HG02623 (cell line): ENCODE measurements around the gene ATXN8OS.
"Not testable (repeated sequence)": the region's sequence is repeated elsewhere in the genome, so short reads cannot be mapped to it uniquely, and the experiment has no call there.

Source experiments
- ATAC-seq: cut with Tn5 transposase; IDR thresholded peaks from one replicate; pipeline ENCODE4 v1.9.1; 2021; ENCODE audit warnings: moderate library complexity; ENCODE audit not compliant: unreplicated experiment

The ATXN8OS gene

DNA sequence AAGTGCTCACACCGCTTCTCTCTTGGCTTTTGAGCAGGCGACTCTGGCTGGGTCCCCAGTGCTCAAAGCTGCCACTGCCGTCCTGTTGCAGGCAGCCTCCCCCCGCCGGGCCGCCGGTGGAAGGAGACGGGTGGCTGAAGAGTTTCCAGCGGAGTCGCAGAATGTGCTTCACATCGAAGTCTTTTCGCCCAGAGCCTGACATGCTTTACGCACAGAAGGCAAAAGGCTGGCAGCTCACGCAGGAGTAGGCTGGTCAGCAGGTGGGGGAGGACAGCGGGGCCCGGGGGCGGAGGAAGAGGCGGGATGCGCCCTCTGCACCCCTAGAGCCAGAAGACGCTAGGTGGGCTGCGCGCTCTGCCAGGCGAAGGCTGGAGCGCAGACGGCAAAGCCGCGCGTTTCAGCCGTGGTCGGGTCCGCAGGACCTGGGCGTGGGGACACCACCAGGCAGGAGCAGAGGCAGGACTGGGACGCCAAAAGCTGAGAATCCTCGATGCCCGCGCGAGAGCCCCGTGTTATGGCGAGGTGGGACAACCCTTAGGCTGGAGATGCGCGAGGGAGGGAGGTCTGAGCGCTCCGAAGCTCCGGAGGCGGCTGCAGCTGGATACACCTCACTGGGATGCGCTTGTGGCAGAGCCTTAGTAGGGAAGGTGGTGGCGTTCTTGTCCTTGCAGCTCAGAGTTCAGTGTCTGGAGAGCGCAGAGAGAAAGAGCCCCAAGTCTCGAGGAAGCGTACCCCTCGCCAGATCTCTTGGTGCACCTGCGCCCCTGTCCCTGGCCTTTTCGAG lies at the start of gene ATXN8OS:
Gene ATXN8OS (plus strand): TSS at position 329 of the 784 bp plus-strand sequence.
- no peak for ATAC-seq

DNA sequence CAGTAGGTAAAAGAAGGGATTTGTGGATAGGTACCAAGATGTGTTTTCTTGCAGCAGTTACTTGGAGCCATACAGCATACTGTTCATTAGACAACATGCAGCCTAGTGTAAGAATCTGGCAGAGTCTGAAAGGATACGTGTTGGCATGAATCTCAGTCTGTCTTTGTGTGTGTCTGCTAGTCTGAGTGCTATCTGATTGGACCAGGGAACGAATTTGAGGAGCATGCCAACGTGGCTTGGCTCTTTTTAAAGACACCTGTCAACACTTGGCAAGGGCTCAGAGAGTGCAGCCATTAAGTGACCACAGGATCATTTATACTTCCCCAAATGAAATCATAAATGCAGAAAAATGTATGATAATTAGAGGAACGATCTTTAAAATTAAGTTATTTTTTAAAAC lies 27.6 kb upstream of the ATXN8OS start:
- no peak for ATAC-seq

DNA sequence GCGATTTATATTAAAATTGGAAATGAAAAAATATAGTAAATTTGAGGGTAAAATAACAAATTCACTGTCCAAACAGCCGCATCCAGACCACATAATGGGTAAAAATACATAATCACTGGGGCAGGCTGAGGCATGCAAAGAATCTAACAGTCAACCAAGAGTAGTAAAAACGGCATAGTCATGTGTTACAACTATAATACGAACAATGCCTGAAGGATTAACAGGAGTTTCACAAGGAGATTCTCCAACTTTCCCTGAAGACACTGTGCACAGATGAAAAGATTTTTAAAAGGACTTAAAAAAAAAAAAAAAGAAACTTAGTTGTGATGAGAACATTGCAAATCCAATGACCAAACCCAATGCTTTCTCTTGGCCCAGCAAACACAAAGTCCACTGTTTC lies 20.4 kb upstream of the ATXN8OS start:
- no peak for ATAC-seq

DNA sequence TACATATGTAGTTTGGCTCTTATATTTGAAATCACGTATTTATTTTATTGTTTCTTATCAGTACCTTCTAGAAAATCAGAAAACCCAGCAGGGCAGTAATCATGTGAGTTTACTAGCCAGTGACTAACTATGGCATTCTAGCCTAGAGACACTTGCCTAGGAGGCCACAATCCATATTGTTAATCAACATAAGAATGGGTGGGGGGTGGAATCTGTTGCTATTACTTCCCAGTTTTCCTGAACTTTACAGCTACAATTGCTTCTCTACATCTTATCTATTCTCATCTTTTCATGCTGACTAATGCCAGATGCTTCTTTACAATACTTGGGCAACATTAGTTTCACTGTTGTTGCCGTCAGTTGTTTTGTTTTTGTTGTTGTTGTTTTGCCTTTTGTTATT lies 18.7 kb upstream of the ATXN8OS start:
- no peak for ATAC-seq

DNA sequence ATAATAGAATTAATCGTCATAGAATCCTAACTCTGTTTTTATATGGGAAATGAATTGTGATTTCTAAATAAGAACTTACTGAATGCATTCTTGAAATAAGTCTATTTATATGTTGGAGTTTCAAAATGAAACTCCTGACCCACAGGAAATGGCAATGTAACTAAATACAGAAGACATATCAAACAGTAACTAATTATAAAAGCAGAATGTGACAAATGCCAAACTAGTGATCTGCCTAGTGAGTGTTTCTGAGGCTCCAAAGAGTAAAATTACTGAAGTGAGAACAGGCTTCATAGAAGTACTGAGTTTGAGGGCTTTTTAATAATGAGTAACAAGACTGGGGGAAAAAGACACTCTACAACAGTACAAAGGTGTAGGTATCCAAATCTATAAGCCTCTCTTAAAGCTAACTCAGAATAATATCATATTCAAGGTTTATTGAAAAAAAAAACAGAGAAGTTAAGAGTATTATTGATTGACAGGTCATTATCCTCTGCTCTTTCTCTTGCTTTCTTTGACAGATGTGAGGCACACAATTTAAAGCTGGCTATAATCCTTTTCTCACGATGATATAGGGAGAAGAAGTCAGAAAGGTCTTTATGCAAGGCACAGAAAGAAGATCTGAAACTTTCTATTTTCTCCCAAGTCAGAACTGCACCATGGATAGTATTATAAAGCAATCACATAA lies 17.4 kb upstream of the ATXN8OS start:
- ATAC-seq: peak; percentile 62

DNA sequence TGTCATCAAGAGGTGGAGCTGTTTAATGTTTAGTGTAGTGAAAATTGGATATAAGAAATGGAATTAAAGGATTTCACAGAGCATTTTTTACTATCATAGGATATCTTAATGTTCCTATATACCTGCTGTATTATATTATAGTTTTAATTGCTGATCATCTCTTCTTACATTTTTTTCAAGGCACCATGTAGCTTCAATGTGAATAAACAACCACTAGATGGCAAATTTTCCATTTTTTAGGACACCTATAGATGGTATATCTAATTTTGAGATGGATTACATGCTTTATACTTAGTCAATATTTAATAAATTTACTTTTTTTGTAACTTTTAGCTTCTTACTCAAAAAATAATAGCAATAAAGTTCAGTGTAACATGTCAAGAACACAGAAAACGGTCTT lies 9.0 kb upstream of the ATXN8OS start:
- no peak for ATAC-seq

DNA sequence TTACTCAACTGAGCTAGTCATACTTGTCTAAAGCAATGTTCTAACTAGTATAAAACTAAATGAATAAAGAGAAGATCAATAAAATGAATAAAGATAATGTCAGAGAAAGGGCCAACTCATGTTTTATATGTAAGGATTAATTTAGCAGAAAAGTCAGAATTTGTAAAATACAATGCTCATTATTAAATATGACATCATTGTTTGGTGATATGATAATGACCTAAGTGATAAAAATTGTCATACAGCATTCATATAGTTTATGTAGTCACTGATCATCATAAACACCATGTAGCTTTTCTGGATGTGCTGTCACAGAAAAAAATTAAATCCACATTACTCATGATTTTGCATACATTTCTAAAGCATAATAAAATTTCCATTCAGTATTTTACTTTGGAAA lies 3.1 kb upstream of the ATXN8OS start:
- ATAC-seq: no peak

- ATAC-seq: no peak
Observed at GRCh38 chr13:70107125-70107497, 515 bp upstream of the ATXN8OS start.

- ATAC-seq: no peak
Observed at GRCh38 chr13:70108356-70109105, 905 bp downstream of the ATXN8OS start, which contains the start of gene KLHL1. Gene KLHL1, minus strand, starts transcription at chr13:70108452. Its CDS starts 753 bp downstream, at chr13:70107699.

- no peak for ATAC-seq
Observed at GRCh38 chr13:70117338-70117905, 9.8 kb downstream of the ATXN8OS start.

DNA sequence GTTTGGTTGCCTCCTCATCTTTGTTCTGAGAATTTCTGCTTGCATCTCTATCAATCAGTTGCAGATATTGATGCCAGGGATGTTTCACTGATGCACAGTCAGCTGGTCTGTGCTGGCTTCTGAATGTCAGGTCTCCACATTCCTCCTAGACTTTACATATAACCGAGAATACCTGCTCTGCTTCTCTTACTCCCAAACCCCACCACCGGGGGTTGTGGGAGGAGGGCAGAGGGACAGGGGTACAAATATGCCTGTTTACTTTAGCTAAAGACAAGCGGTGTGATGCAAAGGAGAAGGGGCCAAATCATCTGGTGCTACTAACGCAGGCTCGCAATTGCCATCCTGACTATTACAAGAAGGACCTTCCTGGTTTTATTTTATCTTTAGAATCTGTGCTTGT lies 18.1 kb downstream of the ATXN8OS start:
- ATAC-seq: no peak

DNA sequence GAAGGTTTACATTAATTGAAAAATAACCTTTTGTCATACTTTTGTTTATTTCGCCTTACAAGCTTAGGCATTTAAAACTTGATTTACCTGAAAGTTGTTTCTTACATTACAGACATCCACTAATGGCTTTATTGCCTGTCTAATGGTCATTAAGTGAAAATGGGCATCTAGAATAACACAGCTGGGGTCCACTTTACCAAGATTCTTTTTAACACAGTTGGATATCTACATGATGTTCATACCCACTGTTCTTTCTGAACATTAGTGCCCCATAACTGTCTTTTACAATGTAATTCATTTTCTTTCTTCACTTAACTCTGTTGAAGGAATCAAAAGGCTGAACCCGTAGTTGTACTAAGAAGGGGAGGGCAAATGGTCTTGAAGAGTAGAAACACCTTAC lies 20.5 kb downstream of the ATXN8OS start:
- ATAC-seq: no peak

DNA sequence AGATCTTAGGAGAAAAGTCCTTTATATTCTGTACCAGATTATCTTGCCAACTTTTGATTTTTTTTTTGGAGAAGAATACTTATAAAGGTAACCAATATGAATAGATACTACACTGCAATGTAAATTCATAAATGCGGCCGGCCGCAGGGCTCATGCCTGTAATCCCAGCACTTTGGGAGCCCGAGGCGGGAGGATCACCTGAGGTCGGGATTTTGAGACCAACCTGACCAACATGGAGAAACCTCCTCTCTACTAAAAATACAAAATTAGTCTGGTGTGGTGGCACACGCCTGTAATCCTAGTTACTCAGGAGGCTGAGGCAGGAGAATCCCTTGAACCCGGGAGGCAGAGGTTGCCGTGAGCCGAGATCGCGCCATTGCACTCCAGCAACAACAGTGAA lies 35.0 kb downstream of the ATXN8OS start:
- not testable (repeated sequence) for ATAC-seq

DNA sequence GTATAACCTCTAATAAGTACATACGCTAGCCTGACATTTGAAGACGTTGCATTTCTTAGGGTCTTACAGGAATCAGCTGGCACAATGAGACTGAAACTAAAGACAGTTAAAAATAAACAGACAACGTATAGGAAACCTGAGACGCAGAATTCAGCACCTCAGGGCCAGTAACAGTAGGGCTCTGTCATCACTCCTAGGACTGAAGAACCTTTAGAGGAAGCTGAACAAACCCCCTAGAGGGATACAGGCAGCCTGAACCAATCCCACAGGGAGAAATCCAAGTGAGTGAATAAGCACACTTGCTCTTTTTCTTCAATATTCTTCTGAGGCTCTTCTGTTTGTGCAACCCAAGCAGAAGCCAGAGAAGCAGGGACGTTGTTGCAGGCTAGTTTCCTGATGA lies 54.5 kb downstream of the ATXN8OS start:
- ATAC-seq: no peak

- ATAC-seq: no peak
Observed at GRCh38 chr13:70170689-70171088, 63.1 kb downstream of the ATXN8OS start.

- ATAC-seq: no peak
Observed at GRCh38 chr13:70171151-70171550, 63.5 kb downstream of the ATXN8OS start.

DNA sequence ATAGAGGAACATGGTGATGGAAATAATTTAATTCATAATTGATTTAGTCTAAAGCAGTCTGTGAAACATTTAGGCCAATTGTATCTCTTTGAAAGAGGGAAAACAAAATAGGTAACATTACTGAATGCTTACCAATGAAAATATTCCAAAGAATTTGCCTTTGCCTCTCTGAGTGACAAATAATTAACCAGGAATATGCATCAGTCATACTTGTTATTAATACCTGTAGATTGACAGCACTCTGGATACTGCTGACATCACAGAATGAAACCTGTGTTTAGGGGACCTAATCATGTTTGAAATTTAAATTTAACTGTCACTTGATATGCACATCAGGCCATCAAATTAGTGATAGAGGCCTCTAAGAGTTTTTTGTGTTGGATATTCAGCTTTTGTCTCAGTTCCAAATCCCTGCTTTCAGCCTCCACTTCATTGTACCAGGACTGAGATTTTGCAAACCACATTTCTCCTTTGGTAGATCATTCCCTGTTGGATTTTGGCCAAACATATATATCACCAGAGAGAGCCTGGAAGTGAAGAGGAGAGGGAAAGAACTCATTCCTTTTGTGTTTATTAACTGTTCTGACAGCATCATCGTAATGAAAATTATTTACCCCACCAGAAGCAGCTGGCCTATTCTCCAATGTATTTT lies 65.4 kb downstream of the ATXN8OS start:
- ATAC-seq: no peak

DNA sequence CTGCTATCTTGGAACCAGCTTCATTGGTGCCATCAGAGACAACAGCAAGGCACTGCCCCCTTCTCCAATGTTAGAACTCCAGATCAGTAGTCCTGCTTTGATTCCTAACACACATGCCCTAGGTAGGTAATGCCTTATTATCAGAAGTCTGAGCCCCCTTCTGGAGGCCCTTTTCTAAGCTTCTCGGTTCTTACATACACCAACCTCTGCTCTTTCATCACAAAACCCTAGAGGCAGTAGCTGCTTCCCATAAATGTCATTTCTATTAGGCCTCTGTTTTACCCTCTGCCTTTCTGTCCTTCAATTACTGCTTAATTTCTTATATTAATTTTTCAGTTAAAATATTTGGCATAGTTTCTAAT lies 66.0 kb downstream of the ATXN8OS start:
- ATAC-seq: no peak

DNA sequence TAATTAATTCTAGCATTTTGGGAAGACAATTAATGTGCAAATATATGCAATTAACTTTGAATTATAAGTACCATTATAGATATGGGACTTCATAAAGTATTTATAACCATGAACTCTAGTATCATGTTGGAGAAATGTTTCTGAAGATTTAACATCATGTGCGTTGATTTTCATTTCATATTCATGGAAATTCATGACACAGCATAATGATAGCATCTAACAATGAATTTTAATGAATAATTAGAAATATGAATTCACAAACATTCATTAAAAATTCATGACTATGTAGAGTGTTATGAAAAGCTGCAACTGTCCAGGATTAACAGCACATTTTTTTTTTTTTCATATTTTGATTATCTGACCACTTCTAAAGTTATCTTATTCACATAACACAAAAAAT lies 70.7 kb downstream of the ATXN8OS start:
- ATAC-seq: no peak
